ENCODE measurements around the gene CLTCL1. TPM values are rescaled to one million over a fixed set of nuclear protein-coding genes. Genes with fewer than 3 reads are reported as not detected.

Gene CLTCL1
- total RNA-seq, 4 donors from 2014 or later = 111 to 311 (median 215) TPM

- no peak for DNase-seq
- H3K27me3 ChIP-seq = no peaks in the 10 kb centered on the region
- TF ChIP-seq CTCF (IDR thresholded peaks at IDR 0.05 in 4 of 5, conservative IDR thresholded peaks at IDR 0.05 in 1 of 5) = no peak
- TF ChIP-seq POLR2A (IDR thresholded peaks at IDR 0.05) = no peak
- ATAC-seq = no peak
- no peaks in the 10 kb centered on the region for H3K9me3 ChIP-seq
- peaks cover 0 to 4% of the 10 kb centered on the region in 2 donors for H3K4me1 ChIP-seq
- no peak overlapping the region for H3K27ac ChIP-seq
- H3K4me3 ChIP-seq = no peak overlapping the region
- peaks cover 0 to 69% of the 10 kb centered on the region in 2 donors for H3K36me3 ChIP-seq
- in situ Hi-C loops (cut with MboI; ENCODE audit: low sequenced_read_pairs in 4 of 4) = loop anchor here in 1 of 4 donors (25.0 kb wide), 1 partner anchor 279 kb away; no protein-coding TSS in a partner anchor
- intact Hi-C loops (cut with DNase I; ENCODE audit: low total_unique reads) = loop anchor here (5.0 kb wide), 1 partner anchor 34 kb away; no protein-coding TSS in a partner anchor
These were observed 108.3 kb downstream of the CLTCL1 start for GRCh38 chr22:19183216-19183615.

DNA sequence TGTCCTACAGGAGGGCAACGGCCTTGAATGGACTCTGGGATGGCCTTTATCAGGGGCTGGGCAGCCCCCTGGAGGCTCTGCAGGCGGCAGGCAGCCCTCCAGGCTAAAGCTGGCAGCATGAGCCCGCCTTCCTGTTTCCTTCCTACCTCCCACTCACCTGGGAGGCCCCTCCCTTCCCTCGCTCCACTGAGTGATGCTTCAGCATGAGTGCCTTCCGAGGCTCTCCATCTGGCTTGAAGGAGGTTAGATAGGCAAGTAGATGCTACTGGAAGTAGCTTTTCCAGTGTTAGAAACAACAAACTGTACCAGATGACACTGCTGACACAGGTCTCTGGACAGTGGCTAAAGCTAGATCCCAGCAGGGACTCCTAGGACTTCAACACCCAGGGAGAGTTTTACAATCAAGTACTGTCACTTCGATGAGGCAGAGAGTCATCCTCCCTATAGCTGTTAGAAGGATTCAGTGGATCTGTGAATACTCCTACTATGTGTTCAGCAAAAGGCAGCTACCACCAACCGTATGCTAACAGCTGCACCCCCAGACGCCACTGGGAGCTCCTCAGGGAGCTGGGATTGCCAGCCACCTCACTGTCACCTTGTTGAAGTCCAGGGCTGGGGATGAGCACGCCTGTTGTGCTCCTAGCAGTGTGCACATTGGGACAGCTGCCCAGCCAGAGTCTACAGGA lies 108.9 kb downstream of the CLTCL1 start:
- H3K4me3 ChIP-seq = no peak overlapping the region
- no peaks in the 10 kb centered on the region for H3K9me3 ChIP-seq
- peak overlapping the region in 1 of 4 donors; percentile 22 for H3K27ac ChIP-seq
- peaks cover 0 to 8% of the 10 kb centered on the region in 2 donors for H3K4me1 ChIP-seq
- H3K27me3 ChIP-seq = no peaks in the 10 kb centered on the region
- in situ Hi-C loops (cut with MboI; ENCODE audit: low sequenced_read_pairs in 4 of 4) = loop anchor here in 1 of 4 donors (25.0 kb wide), 1 partner anchor 280 kb away; no protein-coding TSS in a partner anchor
- ATAC-seq = no peak
- H3K36me3 ChIP-seq = peaks cover 0 to 63% of the 10 kb centered on the region in 2 donors
- no peak for DNase-seq
- intact Hi-C loops (cut with DNase I; ENCODE audit: low total_unique reads) = loop anchor here (5.0 kb wide), 1 partner anchor 35 kb away; no protein-coding TSS in a partner anchor
- no peak for TF ChIP-seq CTCF (IDR thresholded peaks at IDR 0.05 in 4 of 5, conservative IDR thresholded peaks at IDR 0.05 in 1 of 5)
- no peak for TF ChIP-seq POLR2A (IDR thresholded peaks at IDR 0.05)

GRCh38 chr22:19181786-19182471 lies 109.6 kb downstream of the CLTCL1 start:
- in situ Hi-C loops (cut with MboI; ENCODE audit: low sequenced_read_pairs in 4 of 4) = loop anchor here in 1 of 4 donors (25.0 kb wide), 1 partner anchor 280 kb away; no protein-coding TSS in a partner anchor

More at GRCh38 chr22:19181786-19182471, 109.6 kb downstream of the CLTCL1 start:
- no peak for TF ChIP-seq POLR2A (IDR thresholded peaks at IDR 0.05)
- TF ChIP-seq CTCF (IDR thresholded peaks at IDR 0.05 in 4 of 5, conservative IDR thresholded peaks at IDR 0.05 in 1 of 5) = no peak
- no peak overlapping the region for H3K4me3 ChIP-seq
- intact Hi-C loops (cut with DNase I; ENCODE audit: low total_unique reads) = loop anchor here (5.0 kb wide), 1 partner anchor 35 kb away; no protein-coding TSS in a partner anchor
- H3K36me3 ChIP-seq = peaks cover 0 to 59% of the 10 kb centered on the region in 2 donors
- H3K27me3 ChIP-seq = no peaks in the 10 kb centered on the region
- no peak for DNase-seq
- no peaks in the 10 kb centered on the region for H3K9me3 ChIP-seq
- H3K4me1 ChIP-seq = peaks cover under 1 to 15% of the 10 kb centered on the region in 2 donors
- ATAC-seq = no peak
- peak overlapping the region in 1 of 4 donors; percentile 27 for H3K27ac ChIP-seq

Data from gastrocnemius medialis (tissue), 4 donors.